Astrocyte of the spinal cord (primary cell): Measurements from ENCODE around the gene DDX54.
A peak's percentile ranks its signal among the peaks of the same experiment; 100 is the strongest.

Experiments used
- DNase-seq: peaks from one replicate; pipeline ENCODE4 v3.0.0; 2011; ENCODE audit warnings: low read depth, low spot score
- H3K4me3 ChIP-seq: 2 replicates; pipeline ENCODE4 v1.5.1; 2011; ENCODE audit warnings: low read depth, mild to moderate bottlenecking, low read length, moderate library complexity
- in situ Hi-C: cut with HindIII; loops from 2 replicates; pipeline ENCODE4 v1.10.0; 2017; ENCODE audit warnings: low sequenced_read_pairs
- TF ChIP-seq, protein P1 (sequence below): IDR thresholded peaks from 2 replicates; pipeline ENCODE4 v1.5.1; 2012; ENCODE audit warnings: low read depth, mild to moderate bottlenecking, low read length, inconsistent platforms

Gene DDX54

DNA sequence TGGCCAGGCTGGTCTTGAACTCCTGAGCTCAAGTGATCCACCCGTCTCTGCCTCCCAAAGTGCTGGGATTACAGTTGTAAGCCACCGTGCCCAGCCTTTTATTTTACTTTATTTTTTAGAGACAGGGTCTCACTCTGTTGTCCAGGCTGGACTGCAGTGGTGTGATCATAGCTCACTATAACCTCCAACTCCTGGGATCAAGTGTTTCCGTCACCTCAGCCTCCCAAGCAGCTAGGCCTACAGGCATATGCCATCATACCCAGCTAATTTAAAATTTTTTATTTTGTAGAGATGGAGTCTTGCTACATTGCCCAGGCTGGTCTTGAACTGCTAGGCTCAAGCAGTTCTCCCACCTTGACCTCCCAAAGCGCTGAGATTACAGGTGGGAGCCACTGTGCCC is 39.7 kb upstream of the DDX54 start:
- no peak overlapping the region for H3K4me3 ChIP-seq
- no peak for DNase-seq
- TF ChIP-seq, protein P1, sequence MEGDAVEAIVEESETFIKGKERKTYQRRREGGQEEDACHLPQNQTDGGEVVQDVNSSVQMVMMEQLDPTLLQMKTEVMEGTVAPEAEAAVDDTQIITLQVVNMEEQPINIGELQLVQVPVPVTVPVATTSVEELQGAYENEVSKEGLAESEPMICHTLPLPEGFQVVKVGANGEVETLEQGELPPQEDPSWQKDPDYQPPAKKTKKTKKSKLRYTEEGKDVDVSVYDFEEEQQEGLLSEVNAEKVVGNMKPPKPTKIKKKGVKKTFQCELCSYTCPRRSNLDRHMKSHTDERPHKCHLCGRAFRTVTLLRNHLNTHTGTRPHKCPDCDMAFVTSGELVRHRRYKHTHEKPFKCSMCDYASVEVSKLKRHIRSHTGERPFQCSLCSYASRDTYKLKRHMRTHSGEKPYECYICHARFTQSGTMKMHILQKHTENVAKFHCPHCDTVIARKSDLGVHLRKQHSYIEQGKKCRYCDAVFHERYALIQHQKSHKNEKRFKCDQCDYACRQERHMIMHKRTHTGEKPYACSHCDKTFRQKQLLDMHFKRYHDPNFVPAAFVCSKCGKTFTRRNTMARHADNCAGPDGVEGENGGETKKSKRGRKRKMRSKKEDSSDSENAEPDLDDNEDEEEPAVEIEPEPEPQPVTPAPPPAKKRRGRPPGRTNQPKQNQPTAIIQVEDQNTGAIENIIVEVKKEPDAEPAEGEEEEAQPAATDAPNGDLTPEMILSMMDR: no peak
- in situ Hi-C loops: no loop called here

DNA sequence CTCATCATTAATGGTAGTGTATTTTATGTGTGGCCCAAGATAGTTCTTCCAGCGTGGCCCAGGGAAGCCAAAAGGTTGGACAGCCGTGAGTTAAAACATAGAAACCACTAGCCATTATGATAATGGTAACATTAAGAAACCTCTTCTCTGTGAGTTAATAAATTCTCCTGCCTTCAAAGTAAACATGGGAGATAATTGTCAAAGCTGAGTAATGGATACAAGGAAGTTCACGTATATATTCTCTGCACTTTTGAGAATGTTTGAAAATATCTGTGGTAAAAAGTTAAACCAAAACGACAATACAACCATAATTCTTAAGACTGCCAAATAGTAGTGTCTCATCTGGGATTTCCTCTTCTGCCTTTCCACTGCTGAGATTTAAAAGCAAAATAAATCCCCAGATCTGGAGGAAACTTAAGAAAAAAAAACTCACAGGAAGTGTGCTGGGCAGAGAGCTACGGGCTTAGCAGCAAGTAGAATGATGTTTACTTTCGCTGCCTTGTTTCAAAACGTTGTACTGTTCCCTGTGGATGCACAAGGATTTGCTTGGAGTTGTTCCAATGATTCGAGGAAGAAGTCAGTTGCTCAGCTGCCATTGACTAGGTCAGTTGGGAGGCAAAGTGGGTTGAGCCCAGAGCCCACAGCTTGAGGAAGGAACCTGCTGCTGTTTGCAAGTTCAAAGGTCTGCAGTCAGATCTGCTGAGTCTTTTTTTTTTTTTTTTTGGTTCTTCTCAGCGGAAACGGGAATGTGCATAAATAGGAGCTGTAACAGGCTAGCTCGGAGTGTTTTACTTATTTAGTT is 37.7 kb upstream of the DDX54 start:
- H3K4me3 ChIP-seq: peak overlapping the region; percentile 87
- peak; percentile 91 for DNase-seq
- TF ChIP-seq, protein P1: no peak
- in situ Hi-C loops: no loop called here

DNA sequence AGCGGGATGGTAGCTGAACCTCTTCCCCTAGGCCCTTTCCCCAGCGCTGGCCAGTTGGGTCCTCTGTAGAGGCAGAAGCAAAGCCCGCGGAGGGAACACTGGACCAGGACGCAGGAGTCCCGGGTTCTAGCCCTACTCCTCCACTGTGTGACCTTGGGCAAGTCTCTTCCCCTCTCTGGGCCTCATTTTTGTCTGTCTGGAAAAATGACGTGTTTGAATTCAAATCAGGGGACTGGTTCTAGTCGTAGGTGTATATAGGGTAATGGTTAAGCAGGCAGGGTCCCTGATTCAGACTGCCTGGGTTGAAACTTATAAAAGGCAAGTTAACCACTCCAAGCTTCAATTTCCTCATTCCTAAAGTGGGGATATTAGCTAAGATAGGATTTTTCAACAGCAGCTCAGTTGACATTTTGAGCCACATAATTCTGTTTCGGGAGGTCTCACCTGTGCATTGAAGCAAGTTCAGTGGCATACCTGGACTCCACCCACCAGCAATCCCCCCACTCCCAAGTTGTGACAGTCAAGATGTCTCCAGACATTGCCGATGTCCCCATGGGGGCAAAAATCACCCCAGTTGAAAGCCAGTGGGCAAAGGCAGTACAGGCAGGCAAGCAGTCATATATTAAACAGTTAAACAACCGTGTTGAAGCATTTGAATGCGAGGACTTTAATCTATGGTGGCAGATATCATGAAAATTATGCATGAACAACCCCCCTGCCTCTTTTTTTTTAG is 36.9 kb upstream of the DDX54 start:
- in situ Hi-C loops: no loop called here
- no peak for DNase-seq
- TF ChIP-seq, protein P1: no peak
- H3K4me3 ChIP-seq: peak overlapping the region; percentile 87

DNA sequence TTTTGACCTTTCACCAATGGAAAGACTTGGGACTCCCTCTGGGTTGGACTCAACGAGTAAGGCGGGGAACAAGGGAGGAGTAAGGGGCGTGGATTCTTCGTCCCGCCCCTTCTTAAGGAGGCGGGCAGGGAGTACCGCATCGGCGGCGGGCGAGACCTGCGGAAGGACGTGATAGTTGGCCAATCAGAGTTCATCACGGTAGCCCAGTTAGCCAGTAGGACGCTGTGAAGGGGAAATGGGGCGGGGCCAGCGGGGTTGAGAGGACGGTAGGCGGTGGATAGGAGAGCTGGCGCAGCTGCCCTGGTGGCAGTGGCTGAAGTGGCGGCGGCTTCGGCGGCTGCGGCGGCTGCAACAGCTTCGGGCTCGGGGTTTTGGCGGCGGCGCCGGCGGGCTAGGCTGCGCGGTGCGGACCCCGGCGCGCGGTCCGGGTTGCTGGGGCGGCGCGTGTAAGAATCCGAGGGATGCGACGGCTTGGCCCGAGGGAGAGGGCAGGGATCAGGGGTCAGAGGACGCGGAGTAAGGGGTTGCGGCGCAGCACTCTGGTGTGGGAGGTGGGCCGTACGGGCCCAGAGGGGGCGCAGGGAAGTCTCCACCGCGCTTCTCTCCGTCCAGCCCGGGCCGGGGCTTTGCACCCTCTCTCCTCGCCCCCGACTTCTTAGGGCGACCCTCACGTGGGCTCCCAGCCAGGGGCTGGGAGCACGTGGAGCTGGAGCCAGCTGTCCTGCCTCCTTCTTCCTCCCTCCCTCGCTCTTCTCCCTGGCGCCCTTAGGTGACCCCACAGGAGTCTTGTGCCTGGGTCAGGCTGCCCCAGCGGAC is 36.1 kb upstream of the DDX54 start, which contains the start of gene TPCN1:
TPCN1 (plus strand) TSS at position 284 of the 816 bp plus-strand sequence. CDS start 5,389 bp downstream, outside the sequence.
- DNase-seq: peak; percentile 100
- TF ChIP-seq, protein P1: peak; percentile 4
- H3K4me3 ChIP-seq: peak within 1 kb of the TSS; percentile 87
- in situ Hi-C loops: no loop called here

- in situ Hi-C loops: no loop called here
- TF ChIP-seq, protein P1: no peak
- DNase-seq: peak; percentile 13
- peak overlapping the region; percentile 51 for H3K4me3 ChIP-seq
Observed at GRCh38 chr12:113220593-113221180, 35.4 kb upstream of the DDX54 start.

DNA sequence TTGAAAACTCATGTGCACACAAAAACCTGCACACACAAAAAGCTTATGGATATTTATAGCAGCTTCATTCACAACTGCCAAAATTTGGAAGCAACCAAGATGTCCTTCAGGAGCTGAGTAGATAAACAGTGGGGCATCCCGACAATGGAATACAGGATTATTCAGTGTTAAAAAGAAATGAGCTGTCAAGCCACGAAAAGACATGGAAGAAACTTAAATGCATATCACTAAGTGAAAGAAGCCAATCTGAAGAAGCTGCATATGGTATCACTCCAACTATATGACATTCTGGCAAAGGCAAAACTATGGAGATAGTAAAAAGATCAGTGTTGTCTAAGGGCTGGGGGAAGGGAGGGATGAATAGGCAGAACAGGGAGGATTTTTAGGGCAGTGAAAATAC is 30.7 kb upstream of the DDX54 start:
- TF ChIP-seq, protein P1: no peak
- H3K4me3 ChIP-seq: no peak overlapping the region
- in situ Hi-C loops: no loop called here

More for the DNA sequence above, 30.7 kb upstream of the DDX54 start:
- DNase-seq: no peak
